IMR-90 (cell line): Measurements from ENCODE around the gene LAMTOR4. TPM values are rescaled to one million over a fixed set of nuclear protein-coding genes. Genes with fewer than 3 reads are reported as not detected.

Source experiments
- ATAC-seq: fragments of 200-7000 bp; cut with Tn5 transposase; 2 replicates; pipeline ENCODE4 v1.9.1; 2020; ENCODE audit warnings: low read depth, mild to moderate bottlenecking, moderate library complexity
- BruUV-seq: library from RNA; stranded (reverse); fragments of 400-500 nt; replicated peaks from 2 replicates; lab custom pipeline; 2021; lab: Mats Ljungman, UMichigan
- CTCF ChIA-PET: fragments of 300-600 bp; formaldehyde crosslinking; extraction: SDS; loops from one replicate; lab custom pipeline; 2021; ENCODE audit warnings: antibody characterized with exemption; lab: Yijun Ruan, JAX
- POLR2A ChIA-PET: fragments of 300-600 bp; sonication (Branson Sonifier 250); formaldehyde crosslinking; loops from one replicate; lab custom pipeline; 2022; ENCODE audit warnings: antibody characterized with exemption; ENCODE audit not compliant: unreplicated experiment; lab: Charles Lee
- DNase-seq: peaks from one replicate; pipeline ENCODE4 v3.0.0; 2013
- H2AFZ ChIP-seq: replicated peaks from 2 replicates; pipeline ENCODE3; 2013; ENCODE audit warnings: low read length, mild to moderate bottlenecking; ENCODE audit not compliant: poor library complexity
- H2AK5ac ChIP-seq: 2 replicates; pipeline ENCODE4 v1.6.1; 2013; ENCODE audit warnings: low read depth, low read length, inconsistent platforms
- H2AK9ac ChIP-seq: replicated peaks from 2 replicates; pipeline ENCODE3; 2013; ENCODE audit warnings: mild to moderate bottlenecking, low read depth, low read length, moderate library complexity; ENCODE audit not compliant: poor library complexity
- H2BK120ac ChIP-seq: 2 replicates; pipeline ENCODE4 v1.6.1; 2013; ENCODE audit warnings: low read depth, low read length, inconsistent platforms
- H2BK15ac ChIP-seq: 3 replicates; pipeline ENCODE4 v1.6.1; 2013; ENCODE audit warnings: low read depth, low read length, inconsistent platforms
- H2BK20ac ChIP-seq: 2 replicates; pipeline ENCODE4 v1.6.1; 2013; ENCODE audit warnings: low read depth, mild to moderate bottlenecking, inconsistent platforms, low read length, moderate library complexity
- H2BK5ac ChIP-seq: 2 replicates; pipeline ENCODE4 v1.6.1; 2013; ENCODE audit warnings: mild to moderate bottlenecking, low read depth, low read length, inconsistent platforms; ENCODE audit not compliant: poor library complexity, severe bottlenecking
- H3K14ac ChIP-seq: replicated peaks from 2 replicates; pipeline ENCODE4 v1.6.1; 2013; ENCODE audit warnings: low read depth, low read length, inconsistent platforms
- H3K18ac ChIP-seq: 2 replicates; pipeline ENCODE4 v1.6.1; 2013; ENCODE audit warnings: low read depth, low read length, control low read depth
- H3K23ac ChIP-seq: 2 replicates; pipeline ENCODE4 v1.6.1; 2013; ENCODE audit warnings: low read depth, low read length, inconsistent platforms
- H3K27ac ChIP-seq: 2 replicates; pipeline ENCODE4 v1.5.1; 2013; ENCODE audit warnings: mild to moderate bottlenecking, control low read depth, low read length; ENCODE audit not compliant: insufficient read depth
- H3K27me3 ChIP-seq: 2 replicates; pipeline ENCODE4 v1.6.1; 2013; ENCODE audit warnings: low read length; ENCODE audit not compliant: control insufficient read depth, insufficient read depth
- H3K36me3 ChIP-seq: 2 replicates; pipeline ENCODE4 v1.6.1; 2013; ENCODE audit warnings: low read length, mixed read lengths; ENCODE audit not compliant: control insufficient read depth, insufficient read depth
- H3K4ac ChIP-seq: 2 replicates; pipeline ENCODE4 v1.6.1; 2013; ENCODE audit warnings: low read depth, low read length, inconsistent platforms
- H3K4me1 ChIP-seq: 2 replicates; pipeline ENCODE4 v1.6.1; 2013; ENCODE audit warnings: low read length, mixed read lengths; ENCODE audit not compliant: control insufficient read depth, insufficient read depth
- H3K4me2 ChIP-seq: 2 replicates; pipeline ENCODE4 v1.6.1; 2013; ENCODE audit warnings: low read depth, mild to moderate bottlenecking, control low read depth, low read length, moderate library complexity
- H3K4me3 ChIP-seq: 2 replicates; pipeline ENCODE4 v1.5.1; 2013; ENCODE audit warnings: low read depth, mild to moderate bottlenecking, control low read depth, low read length, moderate library complexity; ENCODE audit not compliant: insufficient read depth
- H3K56ac ChIP-seq: 2 replicates; pipeline ENCODE4 v1.6.1; 2013; ENCODE audit warnings: low read length, inconsistent platforms; ENCODE audit not compliant: insufficient read depth; ENCODE audit errors: extremely low read depth
- H3K79me1 ChIP-seq, 2 experiments: 2 replicates each; pipeline ENCODE4 v1.6.1; 2013; ENCODE audit warnings: low read length in 2 of 2, inconsistent platforms in 1 of 2, low read depth in 1 of 2
- H3K9ac ChIP-seq: 2 replicates; pipeline ENCODE4 v1.6.1; 2013; ENCODE audit warnings: low read depth, low read length, control low read depth
- H3K9me1 ChIP-seq: 2 replicates; pipeline ENCODE4 v1.6.1; 2013; ENCODE audit warnings: low read length, inconsistent platforms; ENCODE audit not compliant: insufficient read depth
- H3K9me3 ChIP-seq: 2 replicates; pipeline ENCODE4 v1.6.1; 2013; ENCODE audit warnings: low read length; ENCODE audit not compliant: control insufficient read depth, insufficient read depth
- H4K20me1 ChIP-seq: 2 replicates; pipeline ENCODE4 v1.6.1; 2013; ENCODE audit warnings: low read length, inconsistent platforms; ENCODE audit not compliant: insufficient read depth
- H4K5ac ChIP-seq: 2 replicates; pipeline ENCODE4 v1.6.1; 2013; ENCODE audit warnings: mild to moderate bottlenecking, low read depth, low read length, control low read depth
- H4K8ac ChIP-seq, 2 experiments: 2 replicates each; pipeline ENCODE4 v1.6.1; 2013; ENCODE audit warnings: low read depth in 2 of 2, low read length in 2 of 2, control low read depth in 1 of 2, inconsistent platforms in 1 of 2
- H4K91ac ChIP-seq: 2 replicates; pipeline ENCODE4 v1.6.1; 2013; ENCODE audit warnings: low read depth, low read length, inconsistent platforms; ENCODE audit not compliant: insufficient read depth
- CEBPB ChIP-seq: IDR thresholded peaks from 2 replicates; pipeline ENCODE4 v1.6.1; 2012; ENCODE audit warnings: low read depth, low read length, improper control_type of control experiment
- MAFK ChIP-seq: IDR thresholded peaks from 2 replicates; pipeline ENCODE4 v1.6.1; 2012; ENCODE audit warnings: low read depth, low read length, improper control_type of control experiment
- NFE2L2 ChIP-seq: fragments of 150-350 bp; IDR thresholded peaks from 2 replicates; pipeline ENCODE4 v1.6.1; 2016; ENCODE audit warnings: low read depth, mild to moderate bottlenecking, low read length
- RAD21 ChIP-seq: IDR thresholded peaks from 2 replicates; pipeline ENCODE4 v1.6.1; 2012; ENCODE audit warnings: low read length, improper control_type of control experiment
- RFX5 ChIP-seq: IDR thresholded peaks from 2 replicates; pipeline ENCODE4 v1.8.0; 2012; ENCODE audit warnings: low read depth, mild to moderate bottlenecking, low read length, moderate library complexity
- WGBS, 2 experiments: methylation state at CpG; one replicate each; pipeline versions ENCODE4 v1.1.5 to v1.1.7; 2013; ENCODE audit warnings: missing lambda C conversion rate in 2 of 2; ENCODE audit not compliant: insufficient read length in 1 of 2; ENCODE audit errors: extremely low coverage in 2 of 2; 5-methylcytosine and 5-hydroxymethylcytosine counted together
- dilution Hi-C: fragments of 300-500 bp; cut with HindIII; formaldehyde crosslinking; loops from one replicate; pipeline ENCODE4 v1.14.3; 2018; ENCODE audit warnings: low sequenced_read_pairs; ENCODE audit not compliant: unreplicated experiment
- in situ Hi-C: fragments of 300-500 bp; cut with MboI; formaldehyde crosslinking; loops from 3 replicates; pipeline ENCODE4 v1.14.3; 2019; ENCODE audit warnings: low sequenced_read_pairs, inconsistent platforms, mixed read lengths
- intact Hi-C: fragments of 100-400 bp; cut with micrococcal nuclease; formaldehyde crosslinking; loops from 2 replicates; pipeline ENCODE4 v1.10.0; 2022
- polyA plus RNA-seq, 3 experiments: library from polyadenylated mRNA; depleted of rRNA; stranded (reverse); fragments of >200 nt; gene quantifications; 2 replicates each; pipeline ENCODE4 v1.2.3, GENCODE V29; 2012; ENCODE audit warnings: low replicate concordance in 1 of 3
- total RNA-seq: library from RNA; depleted of rRNA; stranded (reverse); fragments of >200 nt; gene quantifications from 2 replicates; pipeline ENCODE4 v1.2.3, GENCODE V29; 2012
- TF ChIP-seq, protein P1 (sequence below): conservative IDR thresholded peaks from 2 replicates; pipeline ENCODE4 v1.5.1; 2012; ENCODE audit warnings: mild to moderate bottlenecking, low read depth, low read length, improper control_type of control experiment

The LAMTOR4 gene
- total and polyA plus RNA-seq, 2 of the 4 experiments (the other 2 are of a cell fraction), result 134 to 268 TPM

DNA sequence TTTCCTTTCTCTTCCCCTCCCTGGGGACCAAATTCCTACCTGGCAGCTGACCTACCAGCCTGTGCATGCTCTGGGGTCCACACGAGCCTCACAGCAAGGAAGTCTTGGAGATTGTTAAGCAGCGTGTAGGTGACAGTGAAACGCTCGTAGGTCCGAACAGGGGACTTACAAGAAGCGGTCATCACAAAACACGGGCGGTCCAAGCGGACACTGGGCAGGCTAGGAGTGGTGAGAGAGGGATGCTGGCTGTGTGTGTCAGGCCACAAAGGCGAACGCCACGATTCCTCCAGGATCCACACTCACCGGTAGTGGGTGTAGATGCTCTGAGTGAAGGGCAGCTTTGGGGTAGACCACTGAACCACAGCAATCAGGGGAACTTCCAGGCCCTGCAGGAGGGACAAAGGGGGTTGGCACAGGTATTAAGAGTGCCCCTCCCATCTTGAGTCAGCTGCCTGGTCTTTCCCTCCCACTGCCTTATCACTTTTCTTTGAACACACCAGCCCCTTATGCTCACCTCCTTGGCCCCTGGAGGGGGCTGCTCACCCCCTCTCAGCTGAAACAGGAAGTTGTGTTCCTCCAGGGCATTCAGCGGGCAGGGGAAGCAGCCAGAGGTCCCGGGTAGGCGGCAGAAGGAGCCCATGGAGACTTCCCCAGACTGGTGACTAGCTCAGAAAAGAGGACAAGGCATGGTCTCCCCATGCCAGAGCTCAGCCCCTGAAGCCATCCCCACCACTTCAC is 7.8 kb downstream of the LAMTOR4 start:
- Histone ChIP-seq H3K9me3 (no peaks in the 10 kb centered on the region), H3K9me1 (peaks cover 2% of the 10 kb centered on the region; the same call in 1 of the 2 replicates), H3K27me3 (no peaks in the 10 kb centered on the region), H2BK20ac (no peak overlapping the region), H2BK5ac (no peak overlapping the region), H3K14ac (no peak overlapping the region), H2BK120ac (no peak overlapping the region), H3K79me1 (peaks cover 19 to 65% of the 10 kb centered on the region in 2 experiments), H4K5ac (no peak overlapping the region), H2BK15ac (no peak overlapping the region), H3K4ac (no peak overlapping the region), H4K91ac (no peak overlapping the region), H3K18ac (no peak overlapping the region), H3K56ac (no peak overlapping the region), H2AK9ac (no peak overlapping the region), H3K27ac (no peak overlapping the region), H4K20me1 (peaks cover 23% of the 10 kb centered on the region), H3K9ac (no peak overlapping the region), H3K36me3 (peaks cover 42% of the 10 kb centered on the region), H3K4me1 (peaks cover 6% of the 10 kb centered on the region), H4K8ac (no peak overlapping the region), H3K23ac (peak overlapping the region; percentile 70; the same call in 1 of the 2 replicates), H3K4me2 (no peak overlapping the region), H2AK5ac (no peak overlapping the region), H3K4me3 (no peak overlapping the region), H2AFZ (no peak overlapping the region)
- in situ Hi-C loops (no loop called here), dilution Hi-C loops (no loop called here), intact Hi-C loops (no loop called here)
- no peak for TF ChIP-seq RAD21
- no peak for TF ChIP-seq CEBPB
- no peak for TF ChIP-seq NFE2L2
- TF ChIP-seq RFX5, result no peak
- TF ChIP-seq, protein P1, sequence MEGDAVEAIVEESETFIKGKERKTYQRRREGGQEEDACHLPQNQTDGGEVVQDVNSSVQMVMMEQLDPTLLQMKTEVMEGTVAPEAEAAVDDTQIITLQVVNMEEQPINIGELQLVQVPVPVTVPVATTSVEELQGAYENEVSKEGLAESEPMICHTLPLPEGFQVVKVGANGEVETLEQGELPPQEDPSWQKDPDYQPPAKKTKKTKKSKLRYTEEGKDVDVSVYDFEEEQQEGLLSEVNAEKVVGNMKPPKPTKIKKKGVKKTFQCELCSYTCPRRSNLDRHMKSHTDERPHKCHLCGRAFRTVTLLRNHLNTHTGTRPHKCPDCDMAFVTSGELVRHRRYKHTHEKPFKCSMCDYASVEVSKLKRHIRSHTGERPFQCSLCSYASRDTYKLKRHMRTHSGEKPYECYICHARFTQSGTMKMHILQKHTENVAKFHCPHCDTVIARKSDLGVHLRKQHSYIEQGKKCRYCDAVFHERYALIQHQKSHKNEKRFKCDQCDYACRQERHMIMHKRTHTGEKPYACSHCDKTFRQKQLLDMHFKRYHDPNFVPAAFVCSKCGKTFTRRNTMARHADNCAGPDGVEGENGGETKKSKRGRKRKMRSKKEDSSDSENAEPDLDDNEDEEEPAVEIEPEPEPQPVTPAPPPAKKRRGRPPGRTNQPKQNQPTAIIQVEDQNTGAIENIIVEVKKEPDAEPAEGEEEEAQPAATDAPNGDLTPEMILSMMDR, result no peak
- TF ChIP-seq MAFK, result no peak
- DNase-seq, result no peak
- no TSS peak for BruUV-seq
- ATAC-seq, result no peak
- POLR2A ChIA-PET, result interaction anchor here (0.6 to 1.2 kb wide), 2 partner anchors 8 to 175 kb away, joined by 3 read pairs; partner anchors contain the start of gene LAMTOR4
- CTCF ChIA-PET, result interaction anchor here (1.0 kb wide), 1 partner anchor 8 kb away, joined by 3 read pairs; the partner anchor contains the start of gene LAMTOR4
- 97% methylated on average over 12 of the region's 16 CpGs; no CpG with 5 or more reads in 1 of the 2 experiments for WGBS, 2 experiments
